Thoracic aorta (tissue), 2 donors: ENCODE data around the gene SEC24D. TPM values are rescaled to one million over a fixed set of nuclear protein-coding genes. Genes with fewer than 3 reads are reported as not detected.
A peak's percentile ranks its signal among the peaks of the same experiment; 100 is the strongest.

ENCODE experiments used
- ATAC-seq: fragments of 150-250 bp; one replicate; pipeline ENCODE4 v1.8.0; 2017; ENCODE audit warnings: low read depth; ENCODE audit not compliant: insufficient number of reproducible peaks, low FRiP score
- DNase-seq: peaks from one replicate; pipeline ENCODE4 v3.0.0-alpha.2; 2020; ENCODE audit warnings: low spot score
- H3K27ac ChIP-seq, 2 donors: fragments of 200-600 bp; sonication (generic); 1 replicate in 1 of 2; 2 replicates in 1 of 2; pipeline ENCODE4 v1.5.1; 2016; ENCODE audit warnings: mild to moderate bottlenecking in 2 of 2, moderate library complexity in 2 of 2
- H3K27me3 ChIP-seq: fragments of 200-600 bp; sonication (generic); replicated peaks from 2 replicates; pipeline ENCODE4 v1.6.0; 2016; ENCODE audit warnings: mild to moderate bottlenecking; ENCODE audit not compliant: insufficient read depth
- H3K36me3 ChIP-seq: fragments of 200-600 bp; sonication (generic); one replicate; pipeline ENCODE4 v1.5.1; 2016
- H3K4me1 ChIP-seq, 2 donors: fragments of 200-600 bp; sonication (generic); 1 replicate in 1 of 2; 2 replicates in 1 of 2; pipeline versions ENCODE4 v1.5.1 to v1.6.0; 2016; ENCODE audit warnings: low read depth in 2 of 2, mild to moderate bottlenecking in 1 of 2; ENCODE audit not compliant: control insufficient read depth in 1 of 2
- H3K4me3 ChIP-seq: fragments of 200-600 bp; sonication (generic); 2 replicates; pipeline ENCODE4 v1.5.1; 2016; ENCODE audit warnings: mild to moderate bottlenecking
- H3K9me3 ChIP-seq: fragments of 200-600 bp; sonication (generic); 2 replicates; pipeline ENCODE4 v1.5.1; 2016
- CTCF ChIP-seq: fragments of 200-600 bp; sonication (generic); IDR thresholded peaks from one replicate; pipeline ENCODE4 v1.5.1; 2019; ENCODE audit warnings: antibody characterized with exemption
- total RNA-seq, 2 donors: library from RNA; depleted of rRNA; stranded (reverse); fragments of >200 nt; gene quantifications; one replicate each; pipeline versions ENCODE4 v1.1.0 to v1.2.3, GENCODE V29; 2016

SEC24D gene
- total RNA-seq, 2 donors from 2014 or later: 97.7 to 108 TPM

- H3K4me3 ChIP-seq: no peak overlapping the region
- no peaks in the 10 kb centered on the region for H3K36me3 ChIP-seq
- no peak overlapping the region for H3K27ac ChIP-seq
- H3K27me3 ChIP-seq: no peaks in the 10 kb centered on the region
- no peaks in the 10 kb centered on the region for H3K9me3 ChIP-seq
- ATAC-seq: no peak
- no peak for TF ChIP-seq CTCF
- DNase-seq: no peak
- peaks cover 0 to 17% of the 10 kb centered on the region in 2 donors for H3K4me1 ChIP-seq
Observed at GRCh38 chr4:118867311-118868067, 31.6 kb upstream of the SEC24D start.

- Histone ChIP-seq H3K4me3 (no peak overlapping the region), H3K4me1 (peaks cover 0 to 17% of the 10 kb centered on the region in 2 donors), H3K27me3 (no peaks in the 10 kb centered on the region), H3K36me3 (no peaks in the 10 kb centered on the region), H3K9me3 (no peaks in the 10 kb centered on the region), H3K27ac (no peak overlapping the region)
- no peak for DNase-seq
- ATAC-seq: no peak
- no peak for TF ChIP-seq CTCF
Observed at GRCh38 chr4:118866442-118866841, 30.5 kb upstream of the SEC24D start.

GRCh38 chr4:118865091-118865708, 29.3 kb upstream of the SEC24D start:
- DNase-seq: no peak

GRCh38 chr4:118858779-118859178, 22.9 kb upstream of the SEC24D start:
- DNase-seq (no peak), ATAC-seq (no peak)
- no peaks in the 10 kb centered on the region for H3K36me3 ChIP-seq
- TF ChIP-seq CTCF: no peak
- no peak overlapping the region for H3K4me3 ChIP-seq
- H3K27me3 ChIP-seq: no peaks in the 10 kb centered on the region
- H3K4me1 ChIP-seq: peaks cover 0 to 3% of the 10 kb centered on the region in 2 donors
- no peak overlapping the region for H3K27ac ChIP-seq
- no peaks in the 10 kb centered on the region for H3K9me3 ChIP-seq

More at GRCh38 chr4:118865091-118865708, 29.3 kb upstream of the SEC24D start:
- peak; percentile 37 for ATAC-seq
- H3K4me1 ChIP-seq: peaks cover 0 to 14% of the 10 kb centered on the region in 2 donors
- H3K9me3 ChIP-seq: no peaks in the 10 kb centered on the region
- peak; percentile 59 for TF ChIP-seq CTCF
- no peaks in the 10 kb centered on the region for H3K27me3 ChIP-seq
- peak overlapping the region; percentile 2 for H3K4me3 ChIP-seq
- H3K27ac ChIP-seq: no peak overlapping the region
- no peaks in the 10 kb centered on the region for H3K36me3 ChIP-seq

GRCh38 chr4:118857760-118858159, 21.8 kb upstream of the SEC24D start:
- Histone ChIP-seq H3K36me3 (no peaks in the 10 kb centered on the region), H3K9me3 (no peaks in the 10 kb centered on the region), H3K27me3 (no peaks in the 10 kb centered on the region), H3K4me3 (no peak overlapping the region), H3K27ac (no peak overlapping the region), H3K4me1 (peaks cover 0 to 3% of the 10 kb centered on the region in 2 donors)
- TF ChIP-seq CTCF: no peak
- no peak for ATAC-seq
- no peak for DNase-seq
